Lung (tissue), 12 donors: ENCODE data around the gene TRNAU1AP. TPM values are rescaled to one million over a fixed set of nuclear protein-coding genes. Genes with fewer than 3 reads are reported as not detected.

ENCODE experiments used
- ATAC-seq: fragments of 200-7000 bp; cut with Tn5 transposase; one replicate; pipeline ENCODE4 v1.9.1; 2020; ENCODE audit warnings: moderate number of reproducible peaks; ENCODE audit not compliant: insufficient read depth, low FRiP score
- DNase-seq, 3 donors: peaks; one replicate each; pipeline ENCODE4 v3.0.0-alpha.2; 2013 to 2017
- H3K27ac ChIP-seq, 2 donors: one replicate each; pipeline ENCODE4 v1.5.1; 2013; ENCODE audit warnings: mild to moderate bottlenecking in 2 of 2, moderate library complexity in 2 of 2, control low read depth in 1 of 2, inconsistent platforms in 1 of 2, low read depth in 1 of 2, low read length in 1 of 2
- H3K27me3 ChIP-seq, 3 donors: one replicate each; pipeline ENCODE4 v1.5.1; 2013; ENCODE audit warnings: low read length in 2 of 3; ENCODE audit not compliant: control insufficient read depth in 3 of 3, insufficient read depth in 3 of 3
- H3K36me3 ChIP-seq, 4 donors: one replicate each; pipeline ENCODE4 v1.5.1; 2013; ENCODE audit warnings: low read length in 4 of 4, mild to moderate bottlenecking in 1 of 4, moderate library complexity in 1 of 4; ENCODE audit not compliant: control insufficient read depth in 4 of 4, insufficient read depth in 4 of 4
- H3K4me1 ChIP-seq, 5 donors: one replicate each; pipeline ENCODE4 v1.5.1; 2013; ENCODE audit warnings: low read length in 5 of 5, mild to moderate bottlenecking in 2 of 5, moderate library complexity in 1 of 5; ENCODE audit not compliant: control insufficient read depth in 5 of 5, insufficient read depth in 5 of 5
- H3K4me3 ChIP-seq: one replicate; pipeline ENCODE4 v1.5.1; 2013; ENCODE audit warnings: mild to moderate bottlenecking, control low read depth, moderate library complexity
- H3K9ac ChIP-seq, 2 donors: one replicate each; pipeline ENCODE4 v1.5.1; 2013; ENCODE audit warnings: low read length in 2 of 2, control low read depth in 1 of 2; ENCODE audit not compliant: insufficient read depth in 1 of 2
- H3K9me3 ChIP-seq, 4 donors: one replicate each; pipeline ENCODE4 v1.5.1; 2013; ENCODE audit warnings: low read length in 3 of 4, mild to moderate bottlenecking in 1 of 4, moderate library complexity in 1 of 4; ENCODE audit not compliant: control insufficient read depth in 4 of 4, insufficient read depth in 3 of 4
- WGBS, 2 donors: extraction: QIAGEN DNeasy Blood & Tissue Kit; methylation state at CpG; one replicate each; pipeline ENCODE4 v1.1.7; 2013; 5-methylcytosine and 5-hydroxymethylcytosine counted together
- polyA plus RNA-seq, 2 donors: library from polyadenylated mRNA; stranded (reverse); fragments of 200-250 nt; gene quantifications; one replicate each; pipeline ENCODE4 v1.2.1, GENCODE V29; 2013
- total RNA-seq, 2 donors: library from RNA; depleted of rRNA in 1 of 2; stranded (reverse); fragments of >200 nt in 1 of 2; gene quantifications; one replicate each; pipeline ENCODE4 v1.2.1, GENCODE V29; 2014 to 2021
- TF ChIP-seq, protein P1 (sequence below): IDR thresholded peaks from 2 replicates; pipeline ENCODE4 v1.5.1; 2012; ENCODE audit warnings: mild to moderate bottlenecking; ENCODE audit errors: control extremely low read depth, extremely low read depth
- donor health status: control.
- donor health status: control.
- donor health status: Bipolar disorder and iron deficiency.
- donor health status: healthy.
- donor health status: DM: yes; HTN: yes; CAD: no.

The TRNAU1AP gene
- total and polyA plus RNA-seq, 4 donors = 25.4 to 40.2 (median 30.2) TPM

GRCh38 chr1:28577738-28578536 is 25.1 kb downstream of the TRNAU1AP start:
- 84 to 85% methylated on average over 6 of the region's 6 CpGs for WGBS, 2 donors
- Histone ChIP-seq H3K27ac (no peak overlapping the region), H3K9ac (no peak overlapping the region), H3K4me3 (no peak overlapping the region), H3K9me3 (no peaks in the 10 kb centered on the region), H3K4me1 (peaks cover 0 to 19% (median 7%) of the 10 kb centered on the region in 5 donors), H3K36me3 (peaks cover 18 to 34% (median 27%) of the 10 kb centered on the region in 4 donors), H3K27me3 (no peaks in the 10 kb centered on the region)
- DNase-seq (no peak), ATAC-seq (no peak)
- TF ChIP-seq, protein P1, sequence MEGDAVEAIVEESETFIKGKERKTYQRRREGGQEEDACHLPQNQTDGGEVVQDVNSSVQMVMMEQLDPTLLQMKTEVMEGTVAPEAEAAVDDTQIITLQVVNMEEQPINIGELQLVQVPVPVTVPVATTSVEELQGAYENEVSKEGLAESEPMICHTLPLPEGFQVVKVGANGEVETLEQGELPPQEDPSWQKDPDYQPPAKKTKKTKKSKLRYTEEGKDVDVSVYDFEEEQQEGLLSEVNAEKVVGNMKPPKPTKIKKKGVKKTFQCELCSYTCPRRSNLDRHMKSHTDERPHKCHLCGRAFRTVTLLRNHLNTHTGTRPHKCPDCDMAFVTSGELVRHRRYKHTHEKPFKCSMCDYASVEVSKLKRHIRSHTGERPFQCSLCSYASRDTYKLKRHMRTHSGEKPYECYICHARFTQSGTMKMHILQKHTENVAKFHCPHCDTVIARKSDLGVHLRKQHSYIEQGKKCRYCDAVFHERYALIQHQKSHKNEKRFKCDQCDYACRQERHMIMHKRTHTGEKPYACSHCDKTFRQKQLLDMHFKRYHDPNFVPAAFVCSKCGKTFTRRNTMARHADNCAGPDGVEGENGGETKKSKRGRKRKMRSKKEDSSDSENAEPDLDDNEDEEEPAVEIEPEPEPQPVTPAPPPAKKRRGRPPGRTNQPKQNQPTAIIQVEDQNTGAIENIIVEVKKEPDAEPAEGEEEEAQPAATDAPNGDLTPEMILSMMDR = no peak

DNA sequence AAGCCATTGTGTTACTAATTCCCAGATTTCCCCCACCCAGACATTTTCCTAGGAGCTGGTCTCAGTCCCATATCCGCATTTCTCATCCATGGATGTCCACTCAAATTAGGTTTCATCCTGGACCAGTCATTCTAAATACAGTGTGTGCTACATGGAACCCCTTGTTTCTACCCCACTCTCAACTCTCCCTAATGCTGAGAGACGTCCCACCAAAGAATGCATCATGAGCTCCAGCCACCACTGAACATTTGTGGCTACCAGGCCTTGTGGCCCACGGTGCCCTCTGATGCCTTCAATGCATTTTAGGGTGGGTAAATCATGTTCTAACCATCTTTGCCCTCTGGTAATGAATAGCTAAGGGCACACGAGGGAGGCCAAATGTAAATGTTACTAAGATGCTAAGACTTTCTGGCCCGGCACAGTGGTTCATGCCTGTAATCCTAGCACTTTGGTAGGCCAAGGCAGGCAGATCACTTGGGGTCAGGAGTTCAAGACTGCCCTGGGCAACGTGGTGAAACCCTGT is 25.9 kb downstream of the TRNAU1AP start:
- ATAC-seq = no peak
- WGBS, 2 donors = 76 to 84% methylated on average over 6 of the region's 6 CpGs
- DNase-seq = no peak
- peaks cover 0 to 19% (median 7%) of the 10 kb centered on the region in 5 donors for H3K4me1 ChIP-seq
- TF ChIP-seq, protein P1 = no peak
- H3K27ac ChIP-seq = peak overlapping the region in 1 of 2 donors; percentile 31
- H3K9me3 ChIP-seq = no peaks in the 10 kb centered on the region
- H3K9ac ChIP-seq = no peak overlapping the region
- H3K36me3 ChIP-seq = peaks cover 18 to 30% (median 23%) of the 10 kb centered on the region in 4 donors
- no peaks in the 10 kb centered on the region for H3K27me3 ChIP-seq
- H3K4me3 ChIP-seq = no peak overlapping the region

DNA sequence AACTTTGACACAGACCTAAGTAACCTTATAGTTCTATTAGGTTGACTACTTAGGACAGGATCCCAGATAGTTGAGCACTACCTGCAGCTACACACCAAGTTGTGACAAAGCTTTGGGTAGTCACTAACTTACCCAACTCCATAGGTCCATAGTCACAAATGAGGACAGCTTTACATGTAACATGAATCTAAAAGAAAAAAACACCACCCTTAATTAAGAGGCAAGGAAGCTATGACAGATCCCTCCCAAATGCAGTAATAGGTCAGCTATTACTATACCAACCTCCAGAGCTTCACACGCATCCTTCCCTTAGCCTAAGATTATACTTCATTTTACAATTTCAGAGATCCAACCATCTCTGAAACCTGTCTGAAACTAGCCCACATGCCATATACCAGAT is 26.5 kb downstream of the TRNAU1AP start:
- ATAC-seq = no peak
- peaks cover 0 to 19% (median 7%) of the 10 kb centered on the region in 5 donors for H3K4me1 ChIP-seq
- peaks cover 18 to 29% (median 21%) of the 10 kb centered on the region in 4 donors for H3K36me3 ChIP-seq
- H3K9me3 ChIP-seq = no peaks in the 10 kb centered on the region
- no peak for DNase-seq
- no peak overlapping the region for H3K27ac ChIP-seq
- no peak overlapping the region for H3K9ac ChIP-seq
- no peaks in the 10 kb centered on the region for H3K27me3 ChIP-seq
- 87 to 92% methylated on average over 1 of the region's 1 CpG for WGBS, 2 donors
- H3K4me3 ChIP-seq = no peak overlapping the region
- TF ChIP-seq, protein P1 = no peak
